GM12865 (cell line): ENCODE data around the gene UMPS.
"Not testable (repeated sequence)": the region's sequence is repeated elsewhere in the genome, so short reads cannot be mapped to it uniquely, and the experiment has no call there.

Experiments
- DNase-seq: peaks from one replicate; pipeline ENCODE4 v3.0.0; 2010; ENCODE audit warnings: low read depth
- H3K4me3 ChIP-seq: 2 replicates; pipeline ENCODE4 v1.5.1; 2011; ENCODE audit warnings: mild to moderate bottlenecking, low read depth, low read length, control low read depth
- TF ChIP-seq, protein P1 (sequence below): IDR thresholded peaks from 2 replicates; pipeline ENCODE4 v1.5.1; 2011; ENCODE audit warnings: low read length, control low read depth, low read depth, inconsistent platforms; ENCODE audit not compliant: insufficient read depth; ENCODE audit errors: missing control alignments

The UMPS gene

DNA sequence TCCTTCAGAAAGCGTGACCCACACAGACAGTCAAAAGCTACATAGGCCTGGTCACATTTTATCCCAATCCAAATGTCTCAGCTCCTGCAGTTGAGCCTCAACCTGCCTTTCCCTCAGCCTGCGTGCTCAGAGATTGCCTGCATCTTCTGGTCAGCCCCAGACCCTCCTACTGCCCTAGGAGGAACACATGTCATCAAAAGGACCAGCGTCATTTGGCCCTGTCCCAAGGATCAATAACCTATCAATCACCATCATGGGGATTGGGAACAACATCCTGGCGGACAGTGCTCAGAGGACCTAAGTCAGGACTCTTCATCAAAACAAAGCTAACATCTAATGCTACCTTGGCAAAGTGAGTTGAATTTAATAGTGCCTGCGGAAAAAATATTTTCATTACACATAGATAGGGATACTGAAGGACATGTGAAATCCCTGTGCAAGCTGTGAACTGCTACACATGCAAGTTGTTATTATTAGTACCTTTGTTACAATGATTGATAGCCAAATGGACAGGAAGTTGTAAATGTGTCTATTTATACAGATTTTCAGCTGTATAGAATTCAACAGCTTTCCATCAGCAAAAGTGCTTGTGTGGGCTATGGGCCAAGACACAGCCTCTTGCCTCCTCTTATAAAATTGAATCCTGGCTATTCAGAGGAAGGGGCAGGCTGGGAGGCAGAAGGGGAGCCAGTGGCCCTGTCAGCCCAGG, 47.7 kb downstream of the UMPS start:
- H3K4me3 ChIP-seq, result no peak overlapping the region
- TF ChIP-seq, protein P1, sequence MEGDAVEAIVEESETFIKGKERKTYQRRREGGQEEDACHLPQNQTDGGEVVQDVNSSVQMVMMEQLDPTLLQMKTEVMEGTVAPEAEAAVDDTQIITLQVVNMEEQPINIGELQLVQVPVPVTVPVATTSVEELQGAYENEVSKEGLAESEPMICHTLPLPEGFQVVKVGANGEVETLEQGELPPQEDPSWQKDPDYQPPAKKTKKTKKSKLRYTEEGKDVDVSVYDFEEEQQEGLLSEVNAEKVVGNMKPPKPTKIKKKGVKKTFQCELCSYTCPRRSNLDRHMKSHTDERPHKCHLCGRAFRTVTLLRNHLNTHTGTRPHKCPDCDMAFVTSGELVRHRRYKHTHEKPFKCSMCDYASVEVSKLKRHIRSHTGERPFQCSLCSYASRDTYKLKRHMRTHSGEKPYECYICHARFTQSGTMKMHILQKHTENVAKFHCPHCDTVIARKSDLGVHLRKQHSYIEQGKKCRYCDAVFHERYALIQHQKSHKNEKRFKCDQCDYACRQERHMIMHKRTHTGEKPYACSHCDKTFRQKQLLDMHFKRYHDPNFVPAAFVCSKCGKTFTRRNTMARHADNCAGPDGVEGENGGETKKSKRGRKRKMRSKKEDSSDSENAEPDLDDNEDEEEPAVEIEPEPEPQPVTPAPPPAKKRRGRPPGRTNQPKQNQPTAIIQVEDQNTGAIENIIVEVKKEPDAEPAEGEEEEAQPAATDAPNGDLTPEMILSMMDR, result no peak
- no peak for DNase-seq

DNA sequence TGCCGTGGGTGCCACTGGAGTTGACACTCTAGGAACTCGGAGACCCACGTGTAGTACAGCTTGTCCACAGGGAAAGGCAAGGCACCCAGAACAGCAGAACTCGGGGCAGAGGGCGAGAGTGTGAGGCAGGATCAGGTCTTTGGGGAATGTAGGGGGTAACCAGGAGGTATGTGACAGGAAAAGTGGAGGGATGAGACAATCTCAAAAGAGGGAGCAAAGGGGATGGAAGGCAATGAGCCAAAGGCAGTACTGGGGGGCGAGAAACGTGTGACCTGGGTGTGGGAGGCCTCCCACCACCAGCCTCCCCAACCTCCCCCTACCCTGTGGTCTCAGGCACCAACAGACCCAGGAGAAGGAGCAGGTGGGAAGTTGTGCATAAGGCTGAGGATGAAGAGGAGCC, 48.9 kb downstream of the UMPS start:
- TF ChIP-seq, protein P1, result no peak
- no peak overlapping the region for H3K4me3 ChIP-seq
- DNase-seq, result no peak

DNA sequence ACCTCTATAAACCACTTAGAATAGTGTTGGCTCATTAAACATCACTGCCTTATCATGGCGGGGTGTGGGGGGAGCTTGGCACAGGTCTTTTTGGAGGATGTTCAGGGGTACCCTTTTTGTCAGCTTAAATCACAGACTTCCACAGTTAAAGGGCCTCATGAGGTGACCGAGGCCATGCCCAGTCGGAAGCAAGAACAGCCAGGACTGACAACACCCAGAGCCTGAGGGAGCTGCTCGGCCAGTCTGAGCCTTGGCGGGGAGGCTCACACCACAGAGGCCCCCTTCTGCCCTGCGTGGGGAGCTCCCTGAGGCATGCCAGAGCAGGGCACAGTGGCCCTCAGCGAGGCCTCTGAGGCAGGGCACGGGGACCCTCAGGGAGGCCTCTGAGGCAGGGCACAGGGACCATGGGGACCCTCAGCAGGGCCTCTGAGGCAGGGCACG, 49.5 kb downstream of the UMPS start:
- TF ChIP-seq, protein P1, result no peak
- no peak overlapping the region for H3K4me3 ChIP-seq
- no peak for DNase-seq

DNA sequence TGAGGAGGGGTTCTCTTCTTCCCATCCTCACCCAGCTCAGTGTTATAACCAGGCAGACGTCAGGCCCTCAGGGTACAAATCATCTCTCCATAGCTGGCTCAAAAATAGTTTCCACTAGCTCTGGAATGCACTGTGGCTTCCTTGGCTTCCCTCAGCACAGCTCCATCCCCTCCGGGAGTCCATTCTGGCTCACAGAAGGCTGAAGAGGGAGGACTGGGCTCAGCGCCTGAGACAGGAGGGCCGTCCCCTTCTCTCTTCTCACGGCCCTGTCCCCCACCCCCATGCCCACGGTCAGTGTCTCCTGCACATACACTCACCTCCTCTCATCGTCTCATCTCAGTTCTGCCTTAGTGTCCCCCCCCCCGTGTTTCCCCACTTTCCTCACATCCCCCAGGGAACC, 50.1 kb downstream of the UMPS start:
- no peak overlapping the region for H3K4me3 ChIP-seq

DNA sequence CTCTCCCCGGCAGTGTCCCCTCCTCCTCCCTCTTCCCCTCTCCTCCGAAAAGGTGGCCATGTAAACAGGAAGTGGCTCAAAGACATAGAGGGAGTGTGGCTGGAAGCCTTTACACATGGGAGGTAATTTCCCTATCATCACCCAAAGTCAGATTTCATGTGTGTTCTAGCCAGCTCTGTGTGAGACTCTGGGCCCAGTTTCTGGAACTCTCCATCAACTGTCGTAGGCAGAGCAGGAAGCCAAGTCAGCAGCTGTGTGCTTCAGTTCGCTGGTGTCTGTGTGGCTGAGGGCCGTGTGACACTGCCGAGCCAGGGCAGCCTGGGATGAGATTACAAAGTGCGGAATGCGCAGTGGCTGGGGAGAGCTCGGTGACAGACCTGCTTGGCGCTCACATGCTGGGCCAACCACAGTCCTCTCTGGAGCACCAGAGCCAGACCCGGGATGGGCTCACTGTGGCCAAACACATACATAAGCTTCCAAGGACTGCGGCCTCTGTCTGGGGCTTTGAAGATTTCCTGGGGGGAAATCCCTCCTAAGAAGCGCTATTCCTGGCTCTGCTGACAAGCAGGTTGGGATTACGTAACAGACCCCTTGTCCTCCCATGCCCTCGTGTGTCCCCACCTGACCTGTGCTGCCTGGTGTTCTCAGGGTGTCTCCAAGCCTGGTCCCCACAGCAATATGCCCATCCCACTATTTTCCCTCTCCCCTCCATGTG, 50.7 kb downstream of the UMPS start:
- DNase-seq, result peak; percentile 40
- TF ChIP-seq, protein P1, result no peak
- no peak overlapping the region for H3K4me3 ChIP-seq

More for the DNA sequence above, 50.1 kb downstream of the UMPS start:
- DNase-seq, result no peak
- TF ChIP-seq, protein P1, result no peak

DNA sequence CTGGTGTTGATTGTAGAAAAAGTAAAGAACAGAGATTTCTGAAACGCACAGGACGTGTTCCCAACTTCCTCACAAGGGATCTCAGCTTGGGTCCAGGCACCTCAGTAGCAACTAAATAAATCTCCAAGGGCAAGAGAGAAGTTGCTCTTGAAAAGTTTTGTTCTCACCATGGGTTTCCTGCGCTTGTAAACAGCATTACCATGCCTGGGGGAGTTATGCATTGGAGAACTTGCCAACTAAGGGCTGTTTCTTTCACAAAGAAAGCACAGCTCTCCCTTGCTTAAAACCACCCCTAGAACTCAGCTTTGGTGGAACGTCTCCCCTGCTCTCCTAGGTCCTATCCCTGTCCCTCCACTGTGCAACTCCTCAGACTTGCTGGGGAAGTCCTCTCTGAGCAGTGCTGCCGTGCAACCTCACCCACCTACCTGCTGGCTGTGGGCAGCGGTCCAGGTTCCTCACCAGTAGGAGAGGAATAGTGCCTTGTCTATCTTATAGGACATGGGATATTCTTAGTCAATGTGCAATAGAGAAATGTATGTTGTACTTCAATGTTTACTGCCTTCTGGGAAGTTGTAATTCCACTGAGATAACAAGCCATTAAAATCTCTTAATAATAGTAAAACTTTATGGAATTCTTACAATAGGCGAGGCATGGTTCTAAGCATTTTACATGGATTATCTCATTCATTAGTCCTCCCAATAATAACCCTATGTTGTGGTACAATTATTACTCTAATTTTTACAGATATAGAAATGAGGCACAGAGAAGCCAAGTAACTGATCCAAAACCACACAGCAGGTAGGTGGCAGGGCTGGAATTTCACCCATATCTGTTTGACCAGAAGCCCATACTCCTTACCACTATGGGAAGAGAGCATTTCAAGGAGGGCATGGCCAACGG, 51.5 kb downstream of the UMPS start:
- DNase-seq, result no peak
- TF ChIP-seq, protein P1, result no peak
- H3K4me3 ChIP-seq, result no peak overlapping the region

DNA sequence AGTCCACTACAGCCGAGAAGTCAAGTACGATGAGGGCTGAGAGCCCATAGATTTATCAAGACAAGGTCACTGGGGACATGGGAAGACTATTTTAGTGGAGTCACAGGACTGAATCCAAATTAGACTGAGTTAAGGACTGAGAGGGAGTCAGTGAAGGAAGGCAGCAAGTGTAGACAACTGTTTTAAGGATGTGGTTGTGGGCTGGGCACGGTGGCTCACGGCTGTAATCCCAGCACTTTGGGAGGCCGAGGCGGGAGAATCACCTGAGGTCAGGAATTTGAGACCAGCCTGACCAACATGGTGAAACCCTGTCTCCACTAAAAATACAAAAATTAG, 52.1 kb downstream of the UMPS start:
- H3K4me3 ChIP-seq, DNase-seq: not testable (repeated sequence)
